ENCODE data around the gene NEB. TPM values are rescaled to one million over a fixed set of nuclear protein-coding genes. Genes with fewer than 3 reads are reported as not detected.
"Not testable (repeated sequence)": the region's sequence is repeated elsewhere in the genome, so short reads cannot be mapped to it uniquely, and the experiment has no call there.

Gene NEB
- total RNA-seq, 2 donors from 2014 or later, result 0.57 to 1.8 TPM

DNA sequence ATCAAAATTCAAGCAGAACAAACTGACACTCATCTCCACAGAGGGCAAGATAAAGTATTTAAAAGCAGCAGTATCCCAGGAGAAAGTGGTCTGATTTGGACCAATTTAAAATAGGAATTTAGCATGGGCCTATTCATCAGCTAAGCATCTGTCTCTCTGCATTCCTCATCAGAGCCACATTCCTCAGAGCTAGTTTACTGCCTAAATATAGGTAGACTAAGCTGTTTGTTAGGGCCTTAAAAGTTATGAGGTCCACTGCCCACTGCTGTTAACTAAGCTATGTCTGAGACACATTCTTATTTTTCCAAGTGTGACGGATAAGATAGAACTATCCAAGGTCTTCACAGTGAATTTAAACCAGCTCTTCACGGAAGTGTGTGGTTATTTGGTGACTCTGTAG is 17.6 kb downstream of the NEB start:
- intact Hi-C loops (cut with DNase I), result no loop called here
- no peak for DNase-seq (ENCODE audit: low spot score)

DNA sequence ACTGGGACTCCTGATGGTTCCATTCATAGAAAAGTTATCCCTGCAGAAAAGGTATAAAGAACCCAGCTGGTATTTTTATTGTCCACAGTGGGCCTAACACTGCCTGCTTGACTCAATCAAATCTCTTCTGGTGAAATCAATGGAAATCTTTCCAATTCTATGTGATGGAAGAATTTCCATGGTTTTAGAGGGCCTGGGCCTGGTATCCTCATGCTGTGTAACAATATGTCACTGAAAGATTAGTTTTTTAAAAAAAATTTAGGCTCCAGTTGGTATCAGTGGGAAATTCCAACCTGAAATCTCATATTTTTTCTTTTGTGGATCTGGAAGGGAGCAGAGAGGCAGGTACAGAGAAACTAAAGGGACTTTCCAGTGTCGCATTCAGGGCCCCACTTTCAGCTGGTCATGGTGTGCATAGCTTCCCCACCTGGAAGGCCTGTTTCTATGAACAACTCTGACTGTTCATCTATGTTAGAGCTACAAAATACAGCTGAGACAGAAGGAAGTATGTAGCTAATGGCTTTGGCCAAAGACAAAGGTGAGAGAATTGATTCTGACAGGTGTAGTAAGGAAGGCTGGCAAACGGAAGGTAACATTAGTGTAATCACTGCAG is 20.9 kb downstream of the NEB start:
- intact Hi-C loops (cut with DNase I), result no loop called here
- no peak for DNase-seq (ENCODE audit: low spot score)

DNA sequence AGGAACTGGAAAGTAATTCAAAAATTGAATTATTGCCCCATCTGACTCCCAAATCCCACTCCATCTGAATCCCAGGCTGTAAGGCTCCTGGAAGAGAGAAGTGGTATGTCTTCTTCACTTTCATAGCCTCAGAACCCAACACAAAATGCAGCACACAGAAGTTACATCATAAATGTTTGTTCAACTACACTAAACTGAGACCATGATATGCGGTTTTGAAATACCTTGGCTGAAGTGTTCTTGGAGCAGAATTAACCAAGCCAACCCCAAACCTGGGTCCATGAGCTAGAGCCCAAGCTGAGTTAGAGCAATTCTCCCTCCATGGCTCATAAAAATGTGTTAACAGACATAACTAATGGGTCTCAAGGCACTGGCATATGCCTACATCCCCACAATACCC is 23.3 kb downstream of the NEB start:
- no peak for DNase-seq (ENCODE audit: low spot score)
- intact Hi-C loops (cut with DNase I), result no loop called here

DNA sequence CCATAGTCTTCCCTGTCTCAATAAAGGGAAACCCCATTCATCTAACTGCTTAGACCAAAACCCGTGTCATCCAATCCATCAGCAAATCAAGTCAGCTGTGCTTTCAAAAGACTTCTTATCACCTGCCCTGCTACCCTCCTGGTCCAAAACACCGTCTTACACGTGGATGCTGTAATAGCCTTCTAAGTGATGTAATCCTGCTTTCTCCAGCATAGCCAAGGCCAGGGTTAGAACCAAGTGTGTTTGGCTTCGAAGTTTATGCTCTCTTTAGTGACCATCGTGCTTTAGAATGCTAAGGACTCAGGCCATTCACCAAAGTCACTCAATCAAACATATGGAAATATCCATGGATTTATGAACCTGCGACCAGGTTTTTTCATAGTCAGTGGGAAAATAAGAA is 25.5 kb downstream of the NEB start:
- intact Hi-C loops (cut with DNase I), result no loop called here
- DNase-seq (ENCODE audit: low spot score), result no peak

DNA sequence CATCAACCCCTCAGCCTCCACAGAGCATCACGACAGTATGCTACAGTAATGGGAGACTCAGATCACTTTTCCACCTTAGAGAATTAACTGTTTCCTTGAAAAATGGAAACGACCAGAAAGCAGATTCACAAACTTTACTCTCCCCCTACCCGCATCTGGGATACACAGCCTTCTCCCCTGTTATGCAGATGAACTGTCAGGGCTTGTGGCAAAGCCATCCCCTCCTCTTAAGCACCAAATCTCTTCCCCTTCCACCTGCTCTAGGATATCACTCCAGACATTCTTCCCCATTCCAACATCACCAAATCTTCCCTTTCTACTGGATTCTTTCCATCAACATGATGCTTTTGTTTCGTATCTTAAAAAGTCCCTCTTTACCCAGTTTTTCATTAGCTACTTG is 26.4 kb downstream of the NEB start:
- intact Hi-C loops (cut with DNase I), result no loop called here

DNA sequence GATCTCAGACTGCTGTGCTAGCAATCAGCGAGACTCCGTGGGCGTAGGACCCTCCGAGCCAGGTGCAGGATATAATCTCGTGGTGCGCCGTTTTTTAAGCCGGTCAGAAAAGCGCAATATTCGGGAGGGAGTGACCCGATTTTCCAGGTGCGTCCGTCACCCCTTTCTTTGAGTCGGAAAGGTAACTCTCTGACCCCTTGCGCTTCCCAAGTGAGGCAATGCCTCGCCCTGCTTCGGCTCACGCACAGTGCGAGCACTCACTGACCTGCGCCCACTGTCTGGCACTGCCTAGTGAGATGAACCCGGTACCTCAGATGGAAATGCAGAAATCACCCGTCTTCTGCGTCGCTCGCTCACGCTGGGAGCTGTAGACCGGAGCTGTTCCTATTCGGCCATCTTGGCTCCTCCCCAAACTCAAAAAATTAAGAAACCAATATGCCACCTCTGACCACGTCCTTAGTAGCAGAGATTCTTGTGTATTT is 29.8 kb downstream of the NEB start:
- intact Hi-C loops (cut with DNase I); DNase-seq (ENCODE audit: low spot score): not testable (repeated sequence)

More for the DNA sequence above, 26.4 kb downstream of the NEB start:
- no peak for DNase-seq (ENCODE audit: low spot score)

DNA sequence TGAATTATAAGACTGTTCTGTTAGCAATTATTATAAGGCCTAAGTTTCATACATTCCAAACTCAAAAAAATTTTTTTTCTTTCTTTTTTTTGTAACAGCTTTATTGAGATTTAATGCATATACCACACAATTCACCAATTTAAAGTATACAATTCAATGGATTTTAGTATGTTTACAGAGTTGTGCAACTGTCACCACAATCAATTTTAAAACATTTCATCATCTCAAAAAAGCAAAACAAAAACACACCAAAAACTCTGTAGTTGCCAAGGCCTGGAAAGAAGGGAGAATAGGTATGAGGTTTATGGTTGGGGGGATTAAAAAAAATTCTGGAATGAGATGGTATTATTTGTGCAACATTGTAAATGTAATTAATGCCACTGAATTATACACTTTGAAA is 36.1 kb downstream of the NEB start:
- intact Hi-C loops (cut with DNase I), result loop anchor here in 1 of 2 donors (10.0 kb wide), 1 partner anchor 107 kb away; no protein-coding TSS in a partner anchor
- DNase-seq (ENCODE audit: low spot score), result not testable (repeated sequence)

DNA sequence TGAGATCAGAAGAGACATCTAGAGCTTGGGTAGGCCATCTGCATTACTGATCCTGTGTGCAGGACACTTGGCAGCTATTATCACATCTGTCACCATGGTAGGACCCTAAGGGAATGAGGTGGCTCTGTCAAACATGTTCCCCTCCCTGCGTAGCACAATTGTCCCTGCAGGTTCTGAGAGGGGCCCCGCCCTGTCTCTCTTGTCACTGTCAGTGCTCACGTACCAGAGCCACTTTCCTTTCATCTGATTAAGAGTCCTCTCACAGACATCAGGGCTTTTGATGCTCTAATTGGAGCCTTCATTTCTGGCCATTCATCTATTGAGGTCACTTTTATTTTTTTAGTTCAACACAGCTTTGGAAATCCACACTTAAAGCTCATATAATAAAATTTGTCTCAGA is 38.5 kb downstream of the NEB start:
- intact Hi-C loops (cut with DNase I), result loop anchor here in 1 of 2 donors (10.0 kb wide), 1 partner anchor 109 kb away; no protein-coding TSS in a partner anchor
- no peak for DNase-seq (ENCODE audit: low spot score)

DNA sequence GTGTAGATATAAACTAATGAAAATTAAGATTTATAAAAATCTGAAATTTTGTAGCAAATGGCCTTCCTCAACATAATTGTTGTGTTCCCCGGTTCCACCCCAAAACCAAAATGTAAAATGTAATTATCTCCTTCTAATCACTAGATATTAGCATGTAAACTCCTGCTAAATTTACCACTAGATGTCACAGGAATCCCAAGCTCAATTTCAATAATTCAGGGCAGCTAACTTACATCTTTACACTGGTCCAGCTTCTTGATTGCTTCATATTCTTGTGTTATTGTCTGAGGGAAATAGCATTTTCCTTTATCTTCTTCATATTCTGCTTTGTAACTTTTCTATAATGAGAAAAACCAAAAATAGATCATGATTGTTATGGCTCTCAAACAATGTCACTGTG is 42.6 kb downstream of the NEB start:
- no peak for DNase-seq (ENCODE audit: low spot score)
- intact Hi-C loops (cut with DNase I), result loop anchor here in 1 of 2 donors (10.0 kb wide), 1 partner anchor 113 kb away; no protein-coding TSS in a partner anchor

DNA sequence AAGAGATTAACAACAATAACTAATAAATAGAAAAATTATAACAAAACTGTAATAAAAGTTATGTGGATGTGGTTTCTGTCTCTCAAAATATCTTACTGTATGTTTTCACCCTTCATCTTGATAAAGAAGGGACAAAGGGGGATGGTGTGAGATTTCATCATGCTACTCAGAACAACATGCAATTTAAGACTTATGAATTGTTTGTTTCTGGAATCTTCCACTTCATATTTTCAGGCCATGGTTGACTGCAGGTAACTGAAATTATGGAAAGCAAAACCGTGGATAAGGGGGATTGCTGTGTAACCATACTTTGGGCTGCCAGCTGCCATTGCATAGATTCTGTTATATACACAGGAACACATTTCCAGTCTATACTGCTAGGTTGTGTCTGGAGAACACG is 45.6 kb downstream of the NEB start:
- intact Hi-C loops (cut with DNase I), result no loop called here
- DNase-seq (ENCODE audit: low spot score), result no peak

DNA sequence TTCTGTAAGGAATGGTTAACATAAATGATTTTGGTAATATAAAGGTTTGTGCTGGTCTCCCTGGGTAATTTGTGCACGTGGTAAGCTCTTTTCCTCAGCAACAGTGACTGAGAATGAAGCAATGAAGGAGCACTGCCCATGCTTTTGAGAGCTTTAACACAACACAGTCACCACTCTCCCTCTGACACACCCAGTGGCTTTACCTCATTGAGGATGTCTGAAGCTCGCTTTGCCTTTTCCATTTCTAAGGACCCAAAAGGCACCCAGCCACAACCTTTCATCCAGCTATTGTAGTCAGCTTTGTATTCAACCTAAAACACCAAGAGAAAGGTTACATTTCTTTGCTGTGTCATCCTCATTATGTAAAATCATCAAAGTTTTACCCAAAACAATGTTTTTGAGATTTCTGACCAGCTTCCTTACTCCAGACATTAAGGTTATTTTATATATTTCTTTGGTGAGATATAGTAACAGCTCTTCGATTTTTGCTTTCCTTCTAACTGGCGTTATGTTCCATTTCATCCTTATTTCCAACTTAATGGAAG is 51.7 kb downstream of the NEB start:
- no peak for DNase-seq (ENCODE audit: low spot score)
- intact Hi-C loops (cut with DNase I), result no loop called here

DNA sequence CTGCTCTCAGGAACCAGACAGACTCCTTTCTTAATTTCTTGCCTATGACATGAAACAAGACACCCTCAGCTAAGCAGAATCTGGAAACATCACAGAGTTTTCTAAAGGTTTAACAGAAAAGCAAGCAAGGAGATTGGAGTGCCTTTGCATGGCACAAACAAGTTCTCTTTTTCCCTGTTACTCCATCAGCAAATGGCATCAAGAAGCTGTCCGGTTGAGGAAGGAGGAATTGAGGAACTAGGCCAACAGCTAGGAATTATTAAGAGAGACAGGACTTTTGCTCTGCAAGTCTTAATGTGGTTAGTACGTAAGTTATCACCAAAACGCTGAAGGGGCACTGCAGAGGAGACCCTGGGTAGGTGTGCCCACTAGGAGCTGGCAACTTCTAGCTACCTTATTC is 53.2 kb downstream of the NEB start:
- intact Hi-C loops (cut with DNase I), result no loop called here

DNA sequence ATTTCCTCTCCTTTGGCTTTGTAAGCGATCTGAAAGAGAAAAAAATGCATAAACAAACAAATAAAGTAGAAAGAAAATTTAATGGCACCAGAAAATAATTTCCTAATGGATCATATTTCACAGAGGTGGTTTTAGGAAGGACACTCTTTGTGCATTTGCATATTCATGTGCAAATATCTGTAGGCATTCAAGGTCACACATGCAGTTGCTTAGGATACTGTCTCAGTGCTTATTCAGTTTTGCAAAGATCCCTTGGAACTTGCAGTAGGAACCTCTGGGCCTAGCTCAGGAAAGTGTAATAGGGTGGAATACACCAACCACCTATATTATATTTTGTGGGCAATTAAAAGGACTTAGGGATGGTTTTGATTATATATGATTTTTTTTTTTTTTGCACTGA is 54.3 kb downstream of the NEB start:
- intact Hi-C loops (cut with DNase I), result loop anchor here in 1 of 2 donors (5.0 kb wide), 1 partner anchor 1072 kb away; no protein-coding TSS in a partner anchor
- DNase-seq (ENCODE audit: low spot score), result no peak

More for the DNA sequence above, 53.2 kb downstream of the NEB start:
- no peak for DNase-seq (ENCODE audit: low spot score)

DNA sequence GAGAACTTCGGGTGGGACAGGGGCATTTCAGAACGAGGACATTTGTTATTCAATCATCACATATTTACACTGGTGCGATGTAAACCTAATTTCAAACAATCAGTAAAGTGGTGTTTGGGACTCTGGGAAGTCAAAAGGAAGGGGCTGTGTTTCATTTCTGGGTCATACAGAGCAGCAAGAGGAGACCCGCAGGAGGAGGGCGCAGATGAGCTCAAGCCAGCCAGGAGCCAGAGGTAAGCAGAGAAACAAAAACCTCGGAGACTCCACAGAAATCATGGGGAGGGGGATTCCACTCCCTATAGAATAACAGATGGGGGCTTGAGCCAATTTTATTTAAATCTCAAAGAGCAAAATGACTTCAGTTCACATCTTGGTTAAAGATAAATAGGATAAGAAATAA is 55.4 kb downstream of the NEB start:
- no peak for DNase-seq (ENCODE audit: low spot score)
- intact Hi-C loops (cut with DNase I), result loop anchor here in 1 of 2 donors (5.0 kb wide), 1 partner anchor 1073 kb away; no protein-coding TSS in a partner anchor

DNA sequence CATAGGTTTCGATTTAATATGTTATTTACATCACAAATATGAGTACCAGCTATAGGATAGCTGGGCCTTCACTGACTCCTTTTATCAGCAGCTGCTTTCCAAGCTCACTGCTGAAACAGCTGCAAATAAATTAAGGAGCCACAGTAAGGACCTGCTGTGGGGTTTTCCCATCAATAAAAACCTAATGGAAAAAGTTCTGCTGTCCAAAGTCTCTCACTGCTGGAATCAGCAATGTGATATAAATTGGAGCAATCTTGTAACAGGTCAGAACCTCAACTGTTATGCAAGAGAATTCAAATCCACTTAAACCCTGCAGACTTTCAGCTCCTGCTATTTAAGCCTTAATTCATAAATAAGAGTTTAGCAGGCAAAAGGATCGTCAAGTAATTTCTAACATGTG is 61.3 kb downstream of the NEB start:
- DNase-seq (ENCODE audit: low spot score), result no peak
- intact Hi-C loops (cut with DNase I), result no loop called here

DNA sequence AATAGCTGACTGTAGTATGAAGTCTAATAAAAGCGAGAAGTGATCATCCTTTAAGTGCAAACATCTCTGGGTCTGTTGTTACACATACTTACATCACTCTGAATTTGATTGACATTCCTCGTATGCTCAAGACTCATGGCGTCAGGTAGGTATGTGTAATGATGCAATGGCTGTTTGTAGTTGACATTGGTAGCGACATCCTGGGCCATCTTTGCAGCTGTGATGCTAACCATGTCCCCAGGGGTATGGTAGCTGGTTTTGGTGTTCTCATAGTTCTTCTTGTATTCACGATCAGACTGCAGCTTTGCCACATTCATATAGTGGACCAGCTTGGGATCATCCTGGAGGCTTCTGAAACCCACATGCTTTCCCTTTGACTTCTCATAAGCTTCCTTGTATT is 62.0 kb downstream of the NEB start:
- intact Hi-C loops (cut with DNase I), result no loop called here
- no peak for DNase-seq (ENCODE audit: low spot score)

DNA sequence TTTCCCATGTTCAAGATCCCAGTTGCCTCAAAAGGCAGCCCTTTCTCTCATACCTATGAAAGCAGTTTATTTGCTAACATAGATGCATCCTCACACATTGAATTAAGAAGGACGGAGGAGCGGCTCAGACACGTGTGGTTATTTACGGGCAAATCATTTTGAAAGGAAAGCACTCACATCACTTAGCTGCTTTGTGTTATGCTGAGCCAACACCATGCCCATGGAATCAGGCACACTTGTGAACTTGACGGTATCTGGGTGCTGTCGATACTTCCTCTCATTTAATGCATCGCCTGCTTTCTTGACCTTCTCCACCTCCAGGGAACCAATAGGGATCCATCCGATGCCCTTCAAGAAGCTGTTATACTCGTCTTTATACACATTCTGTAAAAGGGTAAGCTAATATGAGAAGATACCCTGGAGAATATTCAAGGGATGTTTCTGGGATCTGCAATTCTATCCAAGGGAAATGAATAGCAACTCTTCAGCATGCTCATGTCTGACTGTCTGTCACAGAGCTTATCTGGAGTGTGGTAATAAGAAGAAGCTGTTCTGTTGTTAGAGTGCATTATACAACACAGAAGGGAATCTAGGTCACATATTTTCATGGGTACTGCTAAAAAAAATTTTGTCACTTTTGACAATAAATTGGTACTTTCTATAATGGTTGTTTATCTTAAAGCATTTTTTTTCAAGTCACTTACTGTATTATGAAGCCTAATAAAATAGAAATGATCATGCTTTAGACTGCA is 63.3 kb downstream of the NEB start:
- intact Hi-C loops (cut with DNase I), result no loop called here
- DNase-seq (ENCODE audit: low spot score), result no peak

DNA sequence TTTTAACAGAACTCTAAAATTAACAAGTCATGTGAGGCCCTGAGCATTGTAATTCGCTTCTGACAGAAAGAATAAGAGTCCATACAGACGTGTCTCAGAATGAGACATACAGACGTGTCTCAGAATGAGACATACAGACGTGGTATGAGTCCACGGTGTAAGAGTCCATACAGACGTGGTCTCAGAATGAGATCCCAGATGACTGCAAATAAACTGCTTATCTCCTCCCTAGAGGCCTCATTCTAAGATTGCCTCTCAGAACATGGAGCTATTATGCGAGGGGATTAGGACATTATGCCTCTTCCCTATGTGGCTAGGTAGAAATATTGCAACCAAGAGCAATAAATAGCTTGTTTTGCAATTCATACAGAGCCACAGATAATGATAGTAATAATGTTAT is 63.9 kb downstream of the NEB start:
- intact Hi-C loops (cut with DNase I), result no loop called here
- no peak for DNase-seq (ENCODE audit: low spot score)

DNA sequence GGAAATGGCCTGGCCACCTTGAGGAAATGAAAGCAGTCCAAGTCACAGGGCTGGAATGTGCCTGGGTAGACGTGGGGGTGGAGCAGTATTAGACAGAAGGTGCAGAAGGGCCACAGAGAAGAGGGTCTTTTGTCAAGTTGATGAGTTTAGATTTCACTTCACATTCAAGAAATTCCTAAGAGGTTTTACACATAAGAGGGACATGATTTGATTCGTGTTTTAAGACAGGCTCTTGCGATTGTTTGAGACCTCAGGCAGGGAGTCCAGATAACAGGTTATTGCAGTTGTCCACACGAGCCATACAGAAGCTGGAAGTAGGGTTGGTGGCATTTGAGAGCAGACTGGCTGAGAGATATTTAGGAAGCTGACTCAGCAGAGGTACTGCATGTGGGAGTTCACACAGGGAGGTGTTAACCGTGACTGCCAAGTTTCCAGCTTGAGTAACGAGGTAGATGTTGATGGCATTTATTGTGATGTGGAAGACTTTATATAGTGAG is 64.6 kb downstream of the NEB start:
- no peak for DNase-seq (ENCODE audit: low spot score)
- intact Hi-C loops (cut with DNase I), result no loop called here

DNA sequence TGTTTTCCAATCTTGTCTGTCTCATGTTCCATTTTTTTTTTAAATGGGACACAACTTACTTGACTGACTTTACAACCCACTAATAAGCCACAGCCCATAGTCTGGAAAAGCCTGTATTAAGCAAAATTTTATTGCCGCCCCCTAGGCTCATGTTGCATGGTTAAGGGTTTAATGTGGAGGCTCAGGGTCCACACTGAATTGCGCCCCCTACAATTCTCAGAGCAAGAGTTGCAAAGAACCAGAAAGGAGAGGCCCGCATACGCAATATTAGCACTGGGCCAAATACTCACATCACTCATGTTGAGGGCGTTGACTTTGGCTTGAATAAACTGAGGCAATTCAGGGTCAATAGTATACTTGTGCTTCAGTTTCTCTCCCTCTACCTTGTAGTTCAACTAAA is 65.5 kb downstream of the NEB start:
- no peak for DNase-seq (ENCODE audit: low spot score)
- intact Hi-C loops (cut with DNase I), result no loop called here
